ENCODE data around the gene ZFYVE28.

DNA sequence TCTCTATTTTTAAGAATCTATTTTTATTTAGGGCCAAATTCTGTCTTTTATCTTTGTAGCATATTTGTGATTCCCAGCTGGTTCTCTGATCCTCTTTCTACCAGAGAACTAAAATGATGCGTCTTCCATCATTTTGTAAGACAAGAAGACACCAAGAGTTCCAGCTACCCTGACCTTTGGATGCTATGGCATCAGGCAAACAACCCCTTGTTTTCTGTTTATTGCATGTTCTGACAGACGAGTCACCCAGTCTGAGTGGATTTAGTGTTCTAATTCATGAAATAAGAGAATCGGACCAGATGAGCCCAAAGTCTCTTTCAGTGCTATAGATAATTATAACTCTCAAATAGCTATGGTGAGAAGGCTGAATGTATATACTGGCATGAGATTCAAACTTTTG lies 69.7 kb downstream of the ZFYVE28 start:
- TF ChIP-seq POLR2AphosphoS5 (IDR thresholded peaks at IDR 0.05; ENCODE audit: low read depth, low read length) (no peak), SIN3A (IDR thresholded peaks at IDR 0.05; ENCODE audit: borderline replicate concordance, insufficient read depth, low read length) (no peak), TAF1 (IDR thresholded peaks at IDR 0.05; ENCODE audit: borderline replicate concordance, insufficient read depth, low read length) (no peak)
- TF ChIP-seq, protein P1, sequence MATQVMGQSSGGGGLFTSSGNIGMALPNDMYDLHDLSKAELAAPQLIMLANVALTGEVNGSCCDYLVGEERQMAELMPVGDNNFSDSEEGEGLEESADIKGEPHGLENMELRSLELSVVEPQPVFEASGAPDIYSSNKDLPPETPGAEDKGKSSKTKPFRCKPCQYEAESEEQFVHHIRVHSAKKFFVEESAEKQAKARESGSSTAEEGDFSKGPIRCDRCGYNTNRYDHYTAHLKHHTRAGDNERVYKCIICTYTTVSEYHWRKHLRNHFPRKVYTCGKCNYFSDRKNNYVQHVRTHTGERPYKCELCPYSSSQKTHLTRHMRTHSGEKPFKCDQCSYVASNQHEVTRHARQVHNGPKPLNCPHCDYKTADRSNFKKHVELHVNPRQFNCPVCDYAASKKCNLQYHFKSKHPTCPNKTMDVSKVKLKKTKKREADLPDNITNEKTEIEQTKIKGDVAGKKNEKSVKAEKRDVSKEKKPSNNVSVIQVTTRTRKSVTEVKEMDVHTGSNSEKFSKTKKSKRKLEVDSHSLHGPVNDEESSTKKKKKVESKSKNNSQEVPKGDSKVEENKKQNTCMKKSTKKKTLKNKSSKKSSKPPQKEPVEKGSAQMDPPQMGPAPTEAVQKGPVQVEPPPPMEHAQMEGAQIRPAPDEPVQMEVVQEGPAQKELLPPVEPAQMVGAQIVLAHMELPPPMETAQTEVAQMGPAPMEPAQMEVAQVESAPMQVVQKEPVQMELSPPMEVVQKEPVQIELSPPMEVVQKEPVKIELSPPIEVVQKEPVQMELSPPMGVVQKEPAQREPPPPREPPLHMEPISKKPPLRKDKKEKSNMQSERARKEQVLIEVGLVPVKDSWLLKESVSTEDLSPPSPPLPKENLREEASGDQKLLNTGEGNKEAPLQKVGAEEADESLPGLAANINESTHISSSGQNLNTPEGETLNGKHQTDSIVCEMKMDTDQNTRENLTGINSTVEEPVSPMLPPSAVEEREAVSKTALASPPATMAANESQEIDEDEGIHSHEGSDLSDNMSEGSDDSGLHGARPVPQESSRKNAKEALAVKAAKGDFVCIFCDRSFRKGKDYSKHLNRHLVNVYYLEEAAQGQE (IDR thresholded peaks at IDR 0.05; ENCODE audit: insufficient read depth in 1 of 2, low read depth in 2 of 2, low read length in 2 of 2) = no peak
